Stimulated activated CD4-positive, alpha-beta T cell treated with anti-CD3 and anti-CD28 coated beads, Interleukin-1b, Interleukin-23, amount 100 ng/mL, for 4 hours (primary cell): ENCODE results near the gene PRKAG3.

Experiments
- DNase-seq, 2 donors: peaks; one replicate each; pipeline ENCODE4 v3.0.0-alpha.2; 2020; ENCODE audit warnings: low read depth in 2 of 2

Gene PRKAG3

GRCh38 chr2:218831378-218831990 is at the start of gene PRKAG3:
Gene PRKAG3 (minus strand): TSS chr2:218831803.
- no peak for DNase-seq

GRCh38 chr2:218880859-218881594 is 49.4 kb upstream of the PRKAG3 start:
- DNase-seq = no peak

GRCh38 chr2:218880102-218880858 is 48.7 kb upstream of the PRKAG3 start, which contains the start of gene WNT10A:
Gene WNT10A (plus strand): TSS chr2:218880852. CDS start chr2:218880996, 144 bp downstream.
- DNase-seq = peak; percentile 70 to 80

GRCh38 chr2:218879776-218880101 is 48.1 kb upstream of the PRKAG3 start:
- no peak for DNase-seq

- no peak for DNase-seq
Observed at GRCh38 chr2:218878926-218879761, 47.5 kb upstream of the PRKAG3 start.

- DNase-seq = no peak
Observed at GRCh38 chr2:218878486-218878885, 46.9 kb upstream of the PRKAG3 start.

GRCh38 chr2:218877891-218878290 is 46.3 kb upstream of the PRKAG3 start:
- no peak for DNase-seq

- DNase-seq = no peak
Observed at GRCh38 chr2:218877331-218877730, 45.7 kb upstream of the PRKAG3 start.

- DNase-seq = peak; percentile 59 to 71
Observed at GRCh38 chr2:218876562-218877219, 45.1 kb upstream of the PRKAG3 start.

GRCh38 chr2:218875692-218876246 is 44.2 kb upstream of the PRKAG3 start:
- DNase-seq = no peak

GRCh38 chr2:218873359-218874194 is 42.0 kb upstream of the PRKAG3 start:
- no peak for DNase-seq

GRCh38 chr2:218872645-218873358 is 41.2 kb upstream of the PRKAG3 start:
- DNase-seq = no peak

GRCh38 chr2:218871345-218872302 is 40.0 kb upstream of the PRKAG3 start:
- DNase-seq = no peak

GRCh38 chr2:218870984-218871344 is 39.4 kb upstream of the PRKAG3 start:
- no peak for DNase-seq

GRCh38 chr2:218869064-218869463 is 37.5 kb upstream of the PRKAG3 start:
- no peak for DNase-seq

- no peak for DNase-seq
Observed at GRCh38 chr2:218867900-218868299, 36.3 kb upstream of the PRKAG3 start.

GRCh38 chr2:218865999-218866398 is 34.4 kb upstream of the PRKAG3 start:
- DNase-seq = no peak

- no peak for DNase-seq
Observed at GRCh38 chr2:218865396-218865795, 33.8 kb upstream of the PRKAG3 start.
